ENCODE results near the gene APOBEC2.

APOBEC2 gene

GRCh38 chr6:41038205-41038604 lies 14.8 kb upstream of the APOBEC2 start:
- DNase-seq, result no peak

- DNase-seq, result peak; percentile 59
Observed at GRCh38 chr6:41039060-41039998, 13.7 kb upstream of the APOBEC2 start, which contains the start of gene UNC5CL. Gene UNC5CL (minus strand): TSS chr6:41039221. CDS start chr6:41035074, 4,147 bp downstream.

- no peak for DNase-seq
Observed at GRCh38 chr6:41040101-41040939, 12.7 kb upstream of the APOBEC2 start.

- no peak for DNase-seq
Observed at GRCh38 chr6:41040940-41041536, 12.0 kb upstream of the APOBEC2 start.

GRCh38 chr6:41042226-41043055 lies 10.6 kb upstream of the APOBEC2 start, which contains the start of gene TSPO2:
Gene TSPO2 (plus strand): TSS chr6:41042467. CDS start chr6:41042986, 519 bp downstream.
- DNase-seq, result no peak

- DNase-seq, result no peak
Observed at GRCh38 chr6:41043151-41043550, 9.9 kb upstream of the APOBEC2 start.

GRCh38 chr6:41045664-41046063 lies 7.3 kb upstream of the APOBEC2 start:
- DNase-seq, result no peak

- no peak for DNase-seq
Observed at GRCh38 chr6:41046084-41046483, 6.9 kb upstream of the APOBEC2 start.

- no peak for DNase-seq
Observed at GRCh38 chr6:41047306-41047705, 5.7 kb upstream of the APOBEC2 start.

GRCh38 chr6:41047745-41048732 lies 5.0 kb upstream of the APOBEC2 start:
- DNase-seq, result no peak

GRCh38 chr6:41049521-41049920 lies 3.5 kb upstream of the APOBEC2 start:
- no peak for DNase-seq

- DNase-seq, result no peak
Observed at GRCh38 chr6:41049955-41050354, 3.0 kb upstream of the APOBEC2 start.

GRCh38 chr6:41050536-41050935 lies 2.5 kb upstream of the APOBEC2 start:
- DNase-seq, result no peak

- DNase-seq, result peak; percentile 14
Observed at GRCh38 chr6:41051873-41052272, 1.1 kb upstream of the APOBEC2 start.

GRCh38 chr6:41054511-41054910 lies 1.5 kb downstream of the APOBEC2 start:
- no peak for DNase-seq

GRCh38 chr6:41055149-41055548 lies 2.1 kb downstream of the APOBEC2 start:
- no peak for DNase-seq

- no peak for DNase-seq
Observed at GRCh38 chr6:41056768-41057490, 3.9 kb downstream of the APOBEC2 start.

- no peak for DNase-seq
Observed at GRCh38 chr6:41058783-41059181, 5.8 kb downstream of the APOBEC2 start.

GRCh38 chr6:41059556-41059955 lies 6.6 kb downstream of the APOBEC2 start:
- no peak for DNase-seq

- no peak for DNase-seq
Observed at GRCh38 chr6:41061196-41061726, 8.3 kb downstream of the APOBEC2 start.
